H9 (cell line): ENCODE measurements around the gene PEX12. TPM values are rescaled to one million over a fixed set of nuclear protein-coding genes. Genes with fewer than 3 reads are reported as not detected.

Experiments used
- DNase-seq: peaks from one replicate; pipeline ENCODE4 v3.0.0-alpha.2; 2017
- H2AFZ ChIP-seq: one replicate; pipeline ENCODE4 v1.6.1; 2013; ENCODE audit warnings: mild to moderate bottlenecking, low read length, control low read depth, moderate library complexity
- H2AK5ac ChIP-seq: 2 replicates; pipeline ENCODE4 v1.6.1; 2013; ENCODE audit warnings: low read length, control low read depth, mixed read lengths; ENCODE audit not compliant: insufficient read length
- H2BK120ac ChIP-seq: one replicate; pipeline ENCODE4 v1.6.1; 2013; ENCODE audit warnings: low read depth, mild to moderate bottlenecking, low read length, control low read depth, inconsistent platforms; ENCODE audit not compliant: poor library complexity, severe bottlenecking
- H2BK12ac ChIP-seq: 2 replicates; pipeline ENCODE4 v1.6.1; 2013; ENCODE audit warnings: low read length, control low read depth, mixed read lengths, low read depth; ENCODE audit not compliant: insufficient read length
- H2BK15ac ChIP-seq: 2 replicates; pipeline ENCODE4 v1.6.1; 2013; ENCODE audit warnings: low read depth, low read length, control low read depth
- H2BK20ac ChIP-seq: one replicate; pipeline ENCODE4 v1.6.1; 2013; ENCODE audit warnings: low read depth, mild to moderate bottlenecking, low read length, control low read depth, inconsistent platforms; ENCODE audit not compliant: poor library complexity, severe bottlenecking
- H2BK5ac ChIP-seq: 2 replicates; pipeline ENCODE4 v1.6.1; 2013; ENCODE audit warnings: low read length, control low read depth, mixed read lengths; ENCODE audit not compliant: insufficient read length
- H3K14ac ChIP-seq: 2 replicates; pipeline ENCODE4 v1.6.1; 2013; ENCODE audit warnings: low read length, control low read depth; ENCODE audit not compliant: insufficient read depth
- H3K18ac ChIP-seq: 2 replicates; pipeline ENCODE4 v1.6.1; 2013; ENCODE audit warnings: low read depth, mild to moderate bottlenecking, mixed read lengths, low read length, control low read depth; ENCODE audit not compliant: insufficient read length
- H3K23ac ChIP-seq: 2 replicates; pipeline ENCODE4 v1.6.1; 2013; ENCODE audit warnings: low read length, control low read depth, mixed read lengths, low read depth; ENCODE audit not compliant: insufficient read length
- H3K23me2 ChIP-seq: 2 replicates; pipeline ENCODE4 v1.6.1; 2013; ENCODE audit warnings: low read depth, mild to moderate bottlenecking, mixed read lengths, low read length, control low read depth; ENCODE audit not compliant: insufficient read length, poor library complexity, severe bottlenecking
- H3K27ac ChIP-seq: 2 replicates; pipeline ENCODE4 v1.5.1; 2013; ENCODE audit warnings: low read length, control low read depth, mixed read lengths, low read depth; ENCODE audit not compliant: insufficient read length
- H3K27me3 ChIP-seq: 2 replicates; pipeline ENCODE4 v1.6.1; 2013; ENCODE audit warnings: low read length, control low read depth, inconsistent platforms; ENCODE audit not compliant: insufficient read depth
- H3K4ac ChIP-seq: 2 replicates; pipeline ENCODE4 v1.6.1; 2013; ENCODE audit warnings: low read depth, mild to moderate bottlenecking, control low read depth, inconsistent platforms, low read length, moderate library complexity
- H3K4me1 ChIP-seq: 2 replicates; pipeline ENCODE4 v1.6.1; 2013; ENCODE audit warnings: low read length, control low read depth, inconsistent platforms; ENCODE audit not compliant: insufficient read depth
- H3K4me2 ChIP-seq: 2 replicates; pipeline ENCODE4 v1.6.1; 2013; ENCODE audit warnings: low read length, control low read depth, mixed read lengths; ENCODE audit not compliant: insufficient read length, insufficient read depth
- H3K56ac ChIP-seq: 2 replicates; pipeline ENCODE4 v1.6.1; 2013; ENCODE audit warnings: low read depth, mild to moderate bottlenecking, mixed read lengths, low read length, control low read depth; ENCODE audit not compliant: insufficient read length
- H3K79me1 ChIP-seq: 2 replicates; pipeline ENCODE4 v1.6.1; 2013; ENCODE audit warnings: low read depth, mild to moderate bottlenecking, moderate library complexity, low read length, control low read depth, inconsistent platforms; ENCODE audit not compliant: insufficient read depth, poor library complexity, severe bottlenecking
- H3K79me2 ChIP-seq: 2 replicates; pipeline ENCODE4 v1.6.1; 2013; ENCODE audit warnings: low read length, control low read depth, inconsistent platforms; ENCODE audit not compliant: insufficient read depth
- H3K9ac ChIP-seq: 2 replicates; pipeline ENCODE4 v1.6.1; 2013; ENCODE audit warnings: low read length, control low read depth, mixed read lengths; ENCODE audit not compliant: insufficient read length; ENCODE audit errors: extremely low read depth
- H3K9me3 ChIP-seq: one replicate; pipeline ENCODE4 v1.6.1; 2013; ENCODE audit warnings: low read depth, low read length, inconsistent platforms; ENCODE audit not compliant: control insufficient read depth
- H3T11ph ChIP-seq: one replicate; pipeline ENCODE4 v1.6.1; 2013; ENCODE audit warnings: mild to moderate bottlenecking, low read length, control low read depth, inconsistent platforms
- H4K20me1 ChIP-seq: one replicate; pipeline ENCODE4 v1.6.1; 2013; ENCODE audit not compliant: control insufficient read depth, insufficient read length, insufficient read depth
- H4K5ac ChIP-seq: 2 replicates; pipeline ENCODE4 v1.6.1; 2013; ENCODE audit warnings: low read depth, mild to moderate bottlenecking, mixed read lengths, low read length, control low read depth; ENCODE audit not compliant: insufficient read length
- H4K8ac ChIP-seq: replicated peaks from 2 replicates; pipeline ENCODE4 v1.6.1; 2013; ENCODE audit warnings: low read length, control low read depth, mixed read lengths, low read depth; ENCODE audit not compliant: insufficient read length
- H4K91ac ChIP-seq: 2 replicates; pipeline ENCODE4 v1.6.1; 2013; ENCODE audit warnings: low read depth, mild to moderate bottlenecking, moderate library complexity, mixed read lengths, low read length, control low read depth; ENCODE audit not compliant: insufficient read length
- H3K27ac Mint-ChIP-seq, 3 experiments: 2 replicates in 2 of 3; 3 replicates in 1 of 3; pipeline ENCODE4 v1.8.0; 2020 to 2021; ENCODE audit warnings: mixed read lengths in 3 of 3, mild to moderate bottlenecking in 1 of 3, moderate library complexity in 1 of 3
- H3K27me3 Mint-ChIP-seq: 2 replicates; pipeline ENCODE4 v1.8.0; 2021; ENCODE audit warnings: low read depth, mild to moderate bottlenecking, moderate library complexity, mixed read lengths
- H3K36me3 Mint-ChIP-seq, 3 experiments: 2 replicates in 2 of 3; 3 replicates in 1 of 3; pipeline ENCODE4 v1.8.0; 2020 to 2021; ENCODE audit warnings: low read depth in 3 of 3, mixed read lengths in 3 of 3; ENCODE audit not compliant: insufficient read depth in 1 of 3
- H3K4me1 Mint-ChIP-seq, 2 experiments: 2 replicates each; pipeline ENCODE4 v1.8.0; 2020; ENCODE audit warnings: mixed read lengths in 2 of 2
- H3K4me3 Mint-ChIP-seq, 2 experiments: 2 replicates in 1 of 2; 3 replicates in 1 of 2; pipeline ENCODE4 v1.8.0; 2020 to 2021; ENCODE audit warnings: mild to moderate bottlenecking in 2 of 2, mixed read lengths in 2 of 2, moderate library complexity in 1 of 2
- H3K9me3 Mint-ChIP-seq, 2 experiments: 2 replicates in 1 of 2; 3 replicates in 1 of 2; pipeline ENCODE4 v1.8.0; 2020; ENCODE audit warnings: mild to moderate bottlenecking in 2 of 2, mixed read lengths in 2 of 2, moderate library complexity in 1 of 2
- WGBS: extraction: QIAGEN DNeasy Blood & Tissue Kit; methylation state at CpG from one replicate; pipeline ENCODE4 v1.1.7; 2013; ENCODE audit warnings: missing lambda C conversion rate, low lambda C conversion rate, mixed read lengths; ENCODE audit not compliant: insufficient read length; ENCODE audit errors: extremely low coverage; 5-methylcytosine and 5-hydroxymethylcytosine counted together
- total RNA-seq: library from RNA; stranded (reverse); gene quantifications from 2 replicates; pipeline ENCODE4 v1.2.1, GENCODE V29; 2021
- TF ChIP-seq, protein P1 (sequence below): fragments of 200-600 bp; sonication (generic); conservative IDR thresholded peaks from 3 replicates; pipeline ENCODE4 v1.8.0; 2021; ENCODE audit warnings: antibody characterized with exemption, mild to moderate bottlenecking

The PEX12 gene
- total RNA-seq, 1 experiment from 2014 or later, result 5.4 TPM

DNA sequence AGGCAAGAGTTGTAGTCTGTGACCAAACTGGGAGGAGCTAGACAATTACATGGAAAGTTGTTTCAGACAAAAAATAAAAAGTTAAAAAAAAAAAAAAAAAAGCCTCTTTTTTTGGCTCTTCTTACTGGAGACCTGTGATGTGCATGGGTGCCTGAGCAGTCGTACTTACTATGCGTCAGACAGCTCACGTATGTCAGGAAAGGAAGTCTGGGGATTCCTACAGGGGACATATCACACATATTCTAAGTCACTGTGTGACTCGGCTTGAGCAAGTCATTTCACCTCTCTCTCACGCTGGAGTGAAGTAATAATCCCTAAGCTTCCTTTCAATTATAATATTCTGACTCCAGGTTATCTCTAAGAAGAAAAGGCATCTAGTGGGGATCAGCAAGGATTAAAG lies 23.7 kb downstream of the PEX12 start:
- Histone ChIP-seq H2BK5ac (no peak overlapping the region), H3K9me3 (no peaks in the 10 kb centered on the region), H3K18ac (no peak overlapping the region), H2BK120ac (no peak overlapping the region), H2BK12ac (no peak overlapping the region), H3K23ac (no peak overlapping the region), H2BK20ac (no peak overlapping the region), H4K91ac (no peak overlapping the region), H2AK5ac (no peak overlapping the region), H4K20me1 (no peaks in the 10 kb centered on the region), H3K79me2 (no peaks in the 10 kb centered on the region), H3K56ac (no peak overlapping the region), H3K79me1 (no peaks in the 10 kb centered on the region), H4K8ac (no peak overlapping the region), H3K4me1 (no peaks in the 10 kb centered on the region), H3K27ac (no peak overlapping the region), H2AFZ (no peak overlapping the region), H3K4ac (no peak overlapping the region), H3K4me2 (no peak overlapping the region), H3K23me2 (no peaks in the 10 kb centered on the region), H3K14ac (no peak overlapping the region), H3T11ph (no peak overlapping the region), H3K9ac (no peak overlapping the region), H4K5ac (no peak overlapping the region), H2BK15ac (no peak overlapping the region), H3K27me3 (no peaks in the 10 kb centered on the region)
- Mint-ChIP-seq H3K27me3 (peaks cover 15% of the 10 kb centered on the region), H3K4me1 (peaks cover 9% of the 10 kb centered on the region in 2 experiments), H3K27ac (no peak overlapping the region), H3K36me3 (no peaks in the 10 kb centered on the region), H3K9me3 (no peaks in the 10 kb centered on the region), H3K4me3 (no peak overlapping the region)
- no CpG with 5 or more reads among the region's 5 CpGs for WGBS
- DNase-seq, result no peak
- TF ChIP-seq, protein P1, sequence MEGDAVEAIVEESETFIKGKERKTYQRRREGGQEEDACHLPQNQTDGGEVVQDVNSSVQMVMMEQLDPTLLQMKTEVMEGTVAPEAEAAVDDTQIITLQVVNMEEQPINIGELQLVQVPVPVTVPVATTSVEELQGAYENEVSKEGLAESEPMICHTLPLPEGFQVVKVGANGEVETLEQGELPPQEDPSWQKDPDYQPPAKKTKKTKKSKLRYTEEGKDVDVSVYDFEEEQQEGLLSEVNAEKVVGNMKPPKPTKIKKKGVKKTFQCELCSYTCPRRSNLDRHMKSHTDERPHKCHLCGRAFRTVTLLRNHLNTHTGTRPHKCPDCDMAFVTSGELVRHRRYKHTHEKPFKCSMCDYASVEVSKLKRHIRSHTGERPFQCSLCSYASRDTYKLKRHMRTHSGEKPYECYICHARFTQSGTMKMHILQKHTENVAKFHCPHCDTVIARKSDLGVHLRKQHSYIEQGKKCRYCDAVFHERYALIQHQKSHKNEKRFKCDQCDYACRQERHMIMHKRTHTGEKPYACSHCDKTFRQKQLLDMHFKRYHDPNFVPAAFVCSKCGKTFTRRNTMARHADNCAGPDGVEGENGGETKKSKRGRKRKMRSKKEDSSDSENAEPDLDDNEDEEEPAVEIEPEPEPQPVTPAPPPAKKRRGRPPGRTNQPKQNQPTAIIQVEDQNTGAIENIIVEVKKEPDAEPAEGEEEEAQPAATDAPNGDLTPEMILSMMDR, result no peak
